Activated CD4-positive, alpha-beta T cell treated with anti-CD3 and anti-CD28 coated beads, Interleukin-2, amount 50 U/mL, for 4 hours (primary cell): ENCODE data around the gene CST7.
"Not testable (repeated sequence)": the region's sequence is repeated elsewhere in the genome, so short reads cannot be mapped to it uniquely, and the experiment has no call there.

ENCODE experiments used
- DNase-seq, 2 experiments: peaks; one replicate each; pipeline ENCODE4 v3.0.0-alpha.2; 2020

CST7 gene

DNA sequence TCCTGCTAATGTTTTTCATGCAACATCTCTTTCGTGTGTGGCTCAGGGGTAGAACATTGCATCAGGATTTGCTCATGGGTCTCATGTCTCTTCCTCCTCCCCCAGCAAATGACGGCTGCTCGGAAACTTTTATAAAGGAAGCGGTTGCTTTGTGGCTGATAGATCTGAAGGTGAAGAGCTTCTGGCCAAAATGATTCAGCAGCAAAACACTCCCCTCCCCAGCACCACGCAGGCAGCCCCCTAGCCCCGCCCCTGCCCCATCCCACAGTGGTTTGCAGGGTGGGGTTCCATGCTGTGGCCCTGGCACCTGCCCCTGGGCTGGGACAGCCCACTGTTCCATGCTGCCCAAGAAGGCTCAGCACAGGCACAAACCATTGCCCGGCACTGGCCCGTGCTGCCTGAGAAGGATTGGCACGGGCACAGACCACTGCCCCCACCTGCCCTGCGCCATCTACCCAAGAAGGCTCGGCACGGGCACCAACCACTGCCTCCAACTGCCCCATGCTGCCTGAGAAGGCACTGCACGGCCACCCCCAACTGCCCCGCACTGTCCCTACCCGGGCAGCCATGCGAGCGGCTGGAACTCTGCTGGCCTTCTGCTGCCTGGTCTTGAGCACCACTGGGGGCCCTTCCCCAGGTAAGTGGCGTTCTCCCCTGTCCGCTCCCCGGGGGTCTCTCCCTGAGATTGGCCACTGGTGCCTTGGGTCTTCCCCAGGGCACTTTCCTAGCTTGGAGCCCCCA is at the start of gene CST7:
Gene CST7, plus strand, starts transcription at position 331 of the 741 bp plus-strand sequence. Its CDS starts 237 bp downstream, at position 568.
- DNase-seq = peak; percentile 75 to 82

DNA sequence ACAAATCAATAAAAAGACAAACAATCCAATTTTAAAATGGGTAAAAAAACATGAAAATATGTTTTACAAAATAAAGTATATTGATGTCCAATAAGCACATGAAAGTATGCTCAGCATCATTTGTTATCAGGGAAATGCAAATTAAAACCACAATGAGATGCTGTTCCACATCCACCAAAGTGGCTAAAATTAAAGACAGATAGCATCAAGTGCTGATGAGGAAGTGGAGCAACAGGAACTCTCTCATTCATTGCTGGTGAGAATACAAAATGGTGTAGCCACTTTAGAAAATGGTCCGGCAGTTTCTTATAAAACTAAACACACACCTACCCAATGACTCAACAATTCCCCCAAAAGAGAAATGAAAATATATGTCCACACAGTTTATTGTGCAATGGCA is 42.3 kb upstream of the CST7 start:
- no peak for DNase-seq

DNA sequence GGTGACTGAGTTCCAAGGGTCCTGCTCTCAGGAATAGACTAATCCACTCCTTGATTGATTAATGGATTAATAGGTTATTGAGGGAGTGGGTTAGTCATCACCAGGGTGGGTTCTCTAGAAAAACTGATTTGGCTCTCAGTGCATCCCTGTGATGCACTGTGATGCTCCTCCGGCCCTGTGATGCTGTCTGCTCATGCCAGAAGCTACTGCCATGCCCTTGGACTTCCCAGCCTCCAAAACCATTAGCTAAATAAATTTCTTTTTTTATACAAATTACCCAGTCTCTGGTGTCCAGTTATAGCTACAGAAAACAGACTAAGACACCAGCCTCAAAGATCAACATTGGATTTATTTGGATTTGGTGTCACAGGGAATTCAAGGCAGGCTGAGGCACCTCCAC is 40.4 kb upstream of the CST7 start:
- no peak for DNase-seq

- DNase-seq = no peak
These were observed 39.8 kb upstream of the CST7 start for GRCh38 chr20:24909086-24909780.

- DNase-seq = no peak
These were observed 39.2 kb upstream of the CST7 start for GRCh38 chr20:24909861-24910260.

- DNase-seq = no peak
These were observed 38.6 kb upstream of the CST7 start for GRCh38 chr20:24910461-24910860.

GRCh38 chr20:24911461-24911860 is 37.6 kb upstream of the CST7 start:
- DNase-seq = no peak

DNA sequence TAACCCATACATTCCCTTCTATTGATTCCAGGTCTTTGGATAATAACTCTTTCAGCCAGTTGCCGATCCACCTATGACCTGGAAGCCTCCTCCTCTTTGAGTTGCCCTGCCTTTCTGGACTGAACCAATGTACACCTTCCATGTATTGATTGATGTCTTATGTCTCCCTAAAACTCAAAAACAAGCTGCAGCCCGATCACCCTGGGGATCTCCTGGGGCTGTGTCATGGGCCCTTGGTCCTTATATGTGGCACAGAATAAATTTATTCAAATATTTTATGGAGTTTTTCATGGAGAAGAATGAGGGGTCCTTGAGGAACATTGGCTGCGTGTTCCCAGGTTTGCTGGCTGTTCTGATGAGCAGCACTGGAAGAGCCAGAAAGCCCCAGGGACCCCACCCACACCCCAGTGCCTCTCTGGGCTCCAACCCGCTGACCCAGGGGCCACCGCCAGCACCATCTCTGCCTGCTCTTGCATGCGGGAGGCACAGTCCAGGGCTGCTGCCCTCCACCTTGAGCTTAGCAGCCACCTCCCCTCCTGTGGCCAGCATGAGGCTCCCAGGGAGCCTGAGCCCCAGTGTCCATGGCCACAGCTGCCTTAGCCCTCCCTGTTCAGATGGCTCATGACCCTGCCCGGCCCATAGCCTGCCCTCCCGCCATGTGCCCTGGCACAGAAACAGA is 36.5 kb upstream of the CST7 start:
- no peak for DNase-seq

DNA sequence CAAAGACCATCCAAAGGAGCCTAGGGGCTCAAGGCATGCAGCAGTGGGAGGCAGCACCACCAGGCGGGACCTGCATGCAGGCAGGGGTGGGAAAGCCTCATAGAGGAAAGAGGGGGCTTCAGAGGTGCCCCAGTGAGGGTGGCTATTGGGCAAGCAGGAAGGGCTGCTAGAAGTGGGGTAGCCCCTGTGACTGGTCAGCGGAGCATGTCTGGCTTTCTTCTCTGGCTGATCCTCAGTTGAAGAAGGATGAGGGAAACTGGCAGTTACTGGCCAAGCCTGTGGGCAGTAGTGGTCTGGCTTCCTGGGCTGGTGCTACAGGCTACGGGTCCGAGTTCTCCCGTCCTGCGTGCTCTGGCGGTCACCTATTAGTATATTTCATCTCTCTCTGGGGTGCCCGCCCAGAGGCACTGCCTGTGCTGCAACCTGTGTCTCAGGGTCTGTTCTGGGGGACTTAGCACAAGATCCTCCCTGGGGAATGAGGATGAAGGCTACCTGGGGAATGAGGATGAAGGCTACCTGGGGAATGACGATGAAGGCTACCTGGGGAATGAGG is 35.9 kb upstream of the CST7 start:
- no peak for DNase-seq

GRCh38 chr20:24914388-24915241 is 34.5 kb upstream of the CST7 start:
- DNase-seq = no peak

- no peak for DNase-seq
These were observed 33.6 kb upstream of the CST7 start for GRCh38 chr20:24915440-24915839.

DNA sequence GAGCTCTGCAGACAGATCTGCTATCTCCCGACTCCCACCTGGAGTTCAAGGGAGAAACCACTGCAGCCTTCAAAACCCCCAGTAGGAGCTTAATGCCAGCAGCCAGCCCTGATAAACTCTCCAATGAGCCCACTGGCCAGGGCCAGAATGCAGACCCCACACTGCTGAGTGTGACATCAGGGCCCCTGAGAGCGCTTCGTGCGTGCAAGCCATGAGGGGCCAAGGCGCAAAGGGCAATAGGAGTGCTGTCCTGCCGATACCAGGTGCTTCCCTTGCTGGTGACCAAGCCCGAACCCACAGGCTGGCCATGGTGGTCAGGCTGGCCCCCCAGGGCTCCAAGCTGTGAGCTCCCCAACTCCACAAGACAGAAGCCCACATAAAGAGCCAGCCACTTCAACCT is 33.2 kb upstream of the CST7 start:
- DNase-seq = no peak

- no peak for DNase-seq
These were observed 32.7 kb upstream of the CST7 start for GRCh38 chr20:24916412-24916811.

- DNase-seq = no peak
These were observed 32.0 kb upstream of the CST7 start for GRCh38 chr20:24917056-24917455.

GRCh38 chr20:24917797-24918578 is 31.1 kb upstream of the CST7 start:
- DNase-seq = peak; percentile 25 to 26

DNA sequence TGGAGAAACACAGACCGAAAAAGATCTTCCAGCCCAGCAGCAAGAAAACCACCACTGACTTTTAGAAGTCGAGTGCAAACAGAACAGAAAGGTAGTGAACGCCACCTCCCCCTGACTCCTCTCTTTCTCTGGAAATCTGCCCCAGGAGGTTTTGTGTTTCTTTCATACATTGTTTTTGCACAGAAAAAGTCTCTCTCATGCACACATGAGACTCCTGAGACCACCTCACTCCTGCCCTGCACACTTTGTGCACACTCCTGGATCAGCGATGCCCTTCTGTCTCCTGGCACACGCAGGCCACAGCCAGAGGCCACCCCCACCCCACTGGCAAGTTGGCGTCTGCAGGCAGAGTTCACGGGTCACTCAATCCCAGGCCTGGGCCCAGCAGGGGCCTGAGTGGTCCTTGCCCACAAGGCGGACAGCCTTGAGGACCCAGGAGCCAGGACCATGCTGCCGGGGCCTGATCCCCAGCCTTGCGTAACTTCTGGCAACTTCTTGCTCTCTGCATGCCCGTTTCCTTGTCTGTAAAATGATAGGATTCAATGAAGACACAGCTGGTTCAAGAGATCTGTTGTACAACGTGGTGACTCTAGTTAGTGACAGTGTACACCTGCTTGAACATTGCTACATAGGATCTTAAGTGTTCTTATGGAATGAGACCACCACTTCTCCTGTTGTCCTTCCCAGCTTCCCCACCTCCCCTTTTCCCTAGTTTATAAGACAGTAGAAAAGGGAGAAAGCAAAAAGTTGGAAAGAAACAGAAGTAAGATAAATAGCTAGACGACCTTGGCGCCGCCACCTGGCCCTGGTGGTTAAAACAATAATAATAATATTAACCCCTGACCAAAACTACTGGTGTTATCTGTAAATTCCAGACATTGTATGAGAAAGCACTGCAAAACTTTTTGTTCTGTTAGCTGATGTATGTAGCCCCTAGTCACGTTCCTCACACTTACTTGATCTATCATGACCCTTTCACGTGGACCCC is 30.2 kb upstream of the CST7 start:
- no peak for DNase-seq

- not testable (repeated sequence) for DNase-seq
These were observed 29.4 kb upstream of the CST7 start for GRCh38 chr20:24919665-24920064.

DNA sequence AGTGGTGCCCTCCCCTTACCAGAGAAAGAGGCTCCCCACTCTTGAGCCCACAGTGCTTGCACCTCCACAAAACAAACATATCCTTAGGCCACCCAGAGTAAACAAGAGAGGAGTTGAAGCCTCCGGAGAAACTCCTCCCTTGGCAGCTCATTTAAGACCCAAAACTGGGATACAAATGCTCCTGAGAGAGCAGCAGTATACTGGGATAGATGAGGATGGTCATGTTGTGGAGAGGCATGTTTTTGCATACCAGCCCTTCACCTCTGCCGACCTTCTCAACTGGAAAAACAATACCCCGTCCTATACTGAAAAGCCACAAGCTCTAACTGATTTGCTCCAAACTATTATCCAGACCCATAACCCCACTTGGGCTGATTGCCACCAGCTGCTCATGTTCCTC is 28.4 kb upstream of the CST7 start:
- not testable (repeated sequence) for DNase-seq

DNA sequence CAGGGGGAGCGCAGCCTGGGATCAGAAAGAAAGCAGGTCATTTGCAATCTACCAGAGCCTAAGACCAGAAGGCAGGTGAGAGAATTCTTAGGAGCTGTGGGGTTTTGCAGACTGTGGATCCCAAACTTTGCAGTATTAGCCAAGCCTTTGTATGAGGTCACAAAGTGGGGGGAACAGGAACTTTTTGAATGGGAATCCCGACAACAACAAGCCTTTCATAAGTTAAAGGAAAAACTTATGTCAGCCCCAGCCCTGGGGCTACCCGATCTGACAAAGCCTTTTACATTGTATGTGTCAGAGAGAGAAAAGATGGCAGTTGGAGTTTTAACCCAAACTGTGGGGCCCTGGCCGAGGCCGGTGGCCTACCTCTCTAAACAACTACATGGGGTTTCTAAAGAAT is 19.8 kb upstream of the CST7 start:
- DNase-seq = not testable (repeated sequence)
